PC-9 (cell line): ENCODE results near the gene CACNB3.

Experiments
- EZH2 ChIP-seq: fragments of 200-600 bp; sonication (generic); IDR thresholded peaks from 2 replicates; pipeline ENCODE4 v1.8.0; 2017; ENCODE audit warnings: antibody characterized with exemption, low read depth
- TF ChIP-seq, protein P1 (sequence below): fragments of 200-600 bp; sonication (generic); conservative IDR thresholded peaks from 2 replicates; pipeline ENCODE4 v1.6.1; 2017; ENCODE audit warnings: mixed run types, antibody characterized with exemption, mild to moderate bottlenecking, moderate library complexity

DNA sequence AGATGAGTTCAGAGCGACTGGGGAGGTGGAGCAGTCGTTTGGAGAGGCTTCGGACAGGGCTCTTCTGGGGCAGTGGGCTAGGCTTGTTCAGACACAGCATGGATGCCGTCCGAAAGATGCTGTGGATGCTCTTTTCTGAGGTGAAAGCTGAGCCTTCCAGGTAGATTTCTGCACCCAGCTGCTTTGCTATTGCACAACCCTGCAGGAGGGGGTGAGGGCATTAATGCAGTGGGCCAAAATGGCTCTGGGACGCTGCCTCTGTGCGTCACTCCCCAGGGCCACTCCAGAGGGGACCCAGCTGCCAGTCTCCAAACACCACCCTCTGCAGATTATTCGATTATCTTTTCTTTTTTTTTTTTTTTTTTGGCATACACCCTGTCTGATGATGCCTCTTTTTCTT is 39.7 kb downstream of the CACNB3 start:
- TF ChIP-seq EZH2 = no peak
- TF ChIP-seq, protein P1, sequence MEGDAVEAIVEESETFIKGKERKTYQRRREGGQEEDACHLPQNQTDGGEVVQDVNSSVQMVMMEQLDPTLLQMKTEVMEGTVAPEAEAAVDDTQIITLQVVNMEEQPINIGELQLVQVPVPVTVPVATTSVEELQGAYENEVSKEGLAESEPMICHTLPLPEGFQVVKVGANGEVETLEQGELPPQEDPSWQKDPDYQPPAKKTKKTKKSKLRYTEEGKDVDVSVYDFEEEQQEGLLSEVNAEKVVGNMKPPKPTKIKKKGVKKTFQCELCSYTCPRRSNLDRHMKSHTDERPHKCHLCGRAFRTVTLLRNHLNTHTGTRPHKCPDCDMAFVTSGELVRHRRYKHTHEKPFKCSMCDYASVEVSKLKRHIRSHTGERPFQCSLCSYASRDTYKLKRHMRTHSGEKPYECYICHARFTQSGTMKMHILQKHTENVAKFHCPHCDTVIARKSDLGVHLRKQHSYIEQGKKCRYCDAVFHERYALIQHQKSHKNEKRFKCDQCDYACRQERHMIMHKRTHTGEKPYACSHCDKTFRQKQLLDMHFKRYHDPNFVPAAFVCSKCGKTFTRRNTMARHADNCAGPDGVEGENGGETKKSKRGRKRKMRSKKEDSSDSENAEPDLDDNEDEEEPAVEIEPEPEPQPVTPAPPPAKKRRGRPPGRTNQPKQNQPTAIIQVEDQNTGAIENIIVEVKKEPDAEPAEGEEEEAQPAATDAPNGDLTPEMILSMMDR = no peak
